ENCODE data around the gene SLC22A3.
"Not testable (repeated sequence)": the region's sequence is repeated elsewhere in the genome, so short reads cannot be mapped to it uniquely, and the experiment has no call there.

The SLC22A3 gene

GRCh38 chr6:160447350-160447749 is 99.2 kb downstream of the SLC22A3 start:
- no peak for DNase-seq (ENCODE audit: low spot score)

- DNase-seq (ENCODE audit: low spot score): not testable (repeated sequence)
These were observed 101.6 kb downstream of the SLC22A3 start for GRCh38 chr6:160449787-160450186.

GRCh38 chr6:160450849-160451248 is 102.7 kb downstream of the SLC22A3 start:
- no peak for DNase-seq (ENCODE audit: low spot score)

- no peak for DNase-seq (ENCODE audit: low spot score)
These were observed 106.1 kb downstream of the SLC22A3 start for GRCh38 chr6:160454303-160454702.

- no peak for DNase-seq (ENCODE audit: low spot score)
These were observed 106.9 kb downstream of the SLC22A3 start for GRCh38 chr6:160455081-160455480.

GRCh38 chr6:160455541-160456213 is 107.5 kb downstream of the SLC22A3 start:
- DNase-seq (ENCODE audit: low spot score): peak; percentile 72

- no peak for DNase-seq (ENCODE audit: low spot score)
These were observed 108.0 kb downstream of the SLC22A3 start for GRCh38 chr6:160456214-160456546.

GRCh38 chr6:160457823-160458222 is 109.6 kb downstream of the SLC22A3 start:
- no peak for DNase-seq (ENCODE audit: low spot score)

GRCh38 chr6:160461641-160462040 is 113.5 kb downstream of the SLC22A3 start:
- peak; percentile 54 for DNase-seq (ENCODE audit: low spot score)

GRCh38 chr6:160462116-160462515 is 113.9 kb downstream of the SLC22A3 start:
- DNase-seq (ENCODE audit: low spot score): no peak

- peak; percentile 84 for DNase-seq (ENCODE audit: low spot score)
These were observed 114.5 kb downstream of the SLC22A3 start for GRCh38 chr6:160462551-160463109.

GRCh38 chr6:160464744-160465143 is 116.6 kb downstream of the SLC22A3 start:
- DNase-seq (ENCODE audit: low spot score): no peak

GRCh38 chr6:160467261-160467871 is 119.2 kb downstream of the SLC22A3 start:
- not testable (repeated sequence) for DNase-seq (ENCODE audit: low spot score)

- no peak for DNase-seq (ENCODE audit: low spot score)
These were observed 121.0 kb downstream of the SLC22A3 start for GRCh38 chr6:160469153-160469552.

- DNase-seq (ENCODE audit: low spot score): not testable (repeated sequence)
These were observed 127.9 kb downstream of the SLC22A3 start for GRCh38 chr6:160476056-160476455.

GRCh38 chr6:160477072-160477471 is 128.9 kb downstream of the SLC22A3 start:
- DNase-seq (ENCODE audit: low spot score): not testable (repeated sequence)

GRCh38 chr6:160477901-160478300 is 129.7 kb downstream of the SLC22A3 start:
- DNase-seq (ENCODE audit: low spot score): no peak

GRCh38 chr6:160487116-160487515 is 138.9 kb downstream of the SLC22A3 start:
- DNase-seq (ENCODE audit: low spot score): no peak

- no peak for DNase-seq (ENCODE audit: low spot score)
These were observed 140.9 kb downstream of the SLC22A3 start for GRCh38 chr6:160489091-160489490.

GRCh38 chr6:160494576-160494975 is 146.4 kb downstream of the SLC22A3 start:
- DNase-seq (ENCODE audit: low spot score): no peak

GRCh38 chr6:160500639-160501038 is 152.5 kb downstream of the SLC22A3 start:
- DNase-seq (ENCODE audit: low spot score): no peak
